Psoas muscle (tissue), 8 donors: Measurements from ENCODE around the gene CST11. TPM values are rescaled to one million over a fixed set of nuclear protein-coding genes. Genes with fewer than 3 reads are reported as not detected.

Source experiments
- ATAC-seq, 4 donors: fragments of 200-7000 bp; cut with Tn5 transposase; one replicate each; pipeline ENCODE4 v1.9.1; 2020; ENCODE audit warnings: moderate library complexity in 3 of 4, mild to moderate bottlenecking in 2 of 4
- DNase-seq, 2 donors: peaks; one replicate each; pipeline ENCODE4 v3.0.0-alpha.2; 2020
- H3K27ac ChIP-seq: fragments of 200-600 bp; one replicate; pipeline ENCODE4 v1.8.0; 2022
- H3K27me3 ChIP-seq, 3 donors: fragments of 200-600 bp in 1 of 3; one replicate each; pipeline versions ENCODE4 v1.6.1 to v1.8.0; 2013 to 2022; ENCODE audit warnings: low read length in 2 of 3, mild to moderate bottlenecking in 2 of 3, moderate library complexity in 1 of 3; ENCODE audit not compliant: insufficient read depth in 3 of 3
- H3K36me3 ChIP-seq, 2 donors: fragments of 200-600 bp in 1 of 2; one replicate each; pipeline versions ENCODE4 v1.6.1 to v1.8.0; 2013 to 2022; ENCODE audit warnings: low read depth in 1 of 2, mild to moderate bottlenecking in 1 of 2, moderate library complexity in 1 of 2; ENCODE audit not compliant: insufficient read depth in 1 of 2
- H3K4me1 ChIP-seq: fragments of 200-600 bp; one replicate; pipeline ENCODE4 v1.8.0; 2022
- H3K4me3 ChIP-seq: fragments of 200-600 bp; one replicate; pipeline ENCODE4 v1.8.0; 2022; ENCODE audit warnings: mild to moderate bottlenecking
- H3K9me3 ChIP-seq: fragments of 200-600 bp; one replicate; pipeline ENCODE4 v1.8.0; 2022
- CTCF ChIP-seq: fragments of 200-600 bp; IDR thresholded peaks from one replicate; pipeline ENCODE4 v1.8.0; 2022; ENCODE audit warnings: antibody characterized with exemption
- WGBS, 3 donors: extraction: QIAGEN DNeasy Blood & Tissue Kit; methylation state at CpG; one replicate each; pipeline versions ENCODE4 v1.1.6 to v1.1.7; 2013; 5-methylcytosine and 5-hydroxymethylcytosine counted together
- intact Hi-C, 2 donors: fragments of 100-400 bp; cut with DNase I; formaldehyde crosslinking; loops; one replicate each; pipeline versions ENCODE4 v1.11.0 to v1.14.2; 2022
- polyA plus RNA-seq, 3 donors: library from polyadenylated mRNA; stranded (reverse); fragments of 200-250 nt; gene quantifications; one replicate each; pipeline ENCODE4 v1.2.3, GENCODE V29; 2013
- total RNA-seq, 4 donors: library from RNA; stranded (reverse); fragmentation: NEBNext Ultra II Directional in 2 of 4; extraction: Animal tissue kit (Norgen Biotek cat#: 25700) in 2 of 4; gene quantifications; one replicate each; pipeline versions ENCODE4 v1.2.1 to v1.2.4, GENCODE V29; 2021 to 2023
- donor health status: healthy with polysubstance abuse.
- donor health status: DM: no; HTN: no; CAD: no; lungs with moderate emphysema.
- donor health status: Bipolar disorder and iron deficiency.
- donor health status: healthy.
- donor health status: DM: yes; HTN: yes; CAD: no.
- donor health status: DM: no; HTN: no; CAD: no.
- donor health status: DM: no; HTN: no; CAD: no.
- donor health status: DM: yes; HTN: yes; CAD: no.

Gene CST11
- total and polyA plus RNA-seq, 7 donors = not detected

DNA sequence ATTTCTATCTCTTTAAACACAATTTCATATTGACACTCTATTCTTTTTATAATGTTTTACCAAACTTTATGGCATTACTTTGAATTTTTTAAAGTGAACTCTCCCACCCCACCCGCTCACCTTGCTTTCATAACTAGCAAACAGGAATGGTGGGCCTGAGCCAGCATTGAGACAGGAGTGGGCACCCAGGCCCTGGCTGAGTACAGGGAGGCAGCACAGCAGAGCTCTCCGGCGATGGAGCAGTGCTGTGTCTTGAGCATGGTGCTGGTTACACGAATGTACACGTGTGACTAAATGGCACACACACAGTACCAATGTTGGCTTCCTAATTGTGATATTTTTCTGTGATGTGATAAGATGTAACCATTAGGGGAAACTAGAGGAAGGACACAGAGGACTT lies 4.5 kb downstream of the CST11 start:
- H3K9me3 ChIP-seq = no peaks in the 10 kb centered on the region
- no peak overlapping the region for H3K4me3 ChIP-seq
- no peaks in the 10 kb centered on the region for H3K27me3 ChIP-seq
- no peak for DNase-seq
- no peak overlapping the region for H3K27ac ChIP-seq
- TF ChIP-seq CTCF = no peak
- 89 to 92% (median 92%) methylated on average over 5 of the region's 5 CpGs for WGBS, 3 donors
- H3K36me3 ChIP-seq = no peaks in the 10 kb centered on the region
- intact Hi-C loops = loop anchor here in 1 of 2 donors (10.0 kb wide), 1 partner anchor 547 kb away; no protein-coding TSS in a partner anchor
- no peak for ATAC-seq
- H3K4me1 ChIP-seq = no peaks in the 10 kb centered on the region

- H3K4me1 ChIP-seq = no peaks in the 10 kb centered on the region
- intact Hi-C loops = loop anchor here in 1 of 2 donors (10.0 kb wide), 1 partner anchor 548 kb away; no protein-coding TSS in a partner anchor
Measured at GRCh38 chr20:23446505-23446904, 6.2 kb downstream of the CST11 start.

GRCh38 chr20:23445596-23446217 lies 7.0 kb downstream of the CST11 start:
- no peak overlapping the region for H3K27ac ChIP-seq
- DNase-seq (no peak), ATAC-seq (peak in 1 of 4 donors; percentile 27)
- no peaks in the 10 kb centered on the region for H3K9me3 ChIP-seq
- no peak overlapping the region for H3K4me3 ChIP-seq
- H3K27me3 ChIP-seq = no peaks in the 10 kb centered on the region
- 81 to 91% (median 87%) methylated on average over 7 of the region's 7 CpGs for WGBS, 3 donors
- TF ChIP-seq CTCF = no peak
- no peaks in the 10 kb centered on the region for H3K4me1 ChIP-seq
- intact Hi-C loops = loop anchor here in 1 of 2 donors (10.0 kb wide), 1 partner anchor 549 kb away; no protein-coding TSS in a partner anchor
- no peaks in the 10 kb centered on the region for H3K36me3 ChIP-seq

More at GRCh38 chr20:23446505-23446904, 6.2 kb downstream of the CST11 start:
- TF ChIP-seq CTCF = peak; percentile 17
- H3K9me3 ChIP-seq = no peaks in the 10 kb centered on the region
- WGBS, 3 donors = 76 to 79% (median 77%) methylated on average over 8 of the region's 8 CpGs
- no peaks in the 10 kb centered on the region for H3K27me3 ChIP-seq
- no peak overlapping the region for H3K4me3 ChIP-seq
- H3K27ac ChIP-seq = no peak overlapping the region
- peak in 2 of 4 donors; percentile 73 to 76 for ATAC-seq
- H3K36me3 ChIP-seq = no peaks in the 10 kb centered on the region
- DNase-seq = peak; percentile 28 to 68

GRCh38 chr20:23444859-23445258 lies 7.8 kb downstream of the CST11 start:
- Histone ChIP-seq H3K27me3 (no peaks in the 10 kb centered on the region), H3K27ac (no peak overlapping the region), H3K9me3 (no peaks in the 10 kb centered on the region), H3K36me3 (no peaks in the 10 kb centered on the region), H3K4me1 (no peaks in the 10 kb centered on the region), H3K4me3 (no peak overlapping the region)
- DNase-seq = no peak
- no peak for ATAC-seq
- WGBS, 3 donors = 78 to 87% (median 82%) methylated on average over 4 of the region's 4 CpGs
- intact Hi-C loops = loop anchor here (5.0 to 10.0 kb wide), 3 partner anchors 162 to 552 kb away; partner anchors contain the start of gene CST9 (in 1 of the 2)
- no peak for TF ChIP-seq CTCF
